Tongue (tissue), 2 donors: ENCODE data around the gene NRG3. TPM values are rescaled to one million over a fixed set of nuclear protein-coding genes. Genes with fewer than 3 reads are reported as not detected.
"Not testable (repeated sequence)": the region's sequence is repeated elsewhere in the genome, so short reads cannot be mapped to it uniquely, and the experiment has no call there.

ENCODE experiments used
- DNase-seq: peaks from one replicate; pipeline ENCODE4 v3.0.0-alpha.2; 2015
- total RNA-seq: library from RNA; depleted of rRNA; stranded (reverse); fragments of >200 nt; gene quantifications from one replicate; pipeline ENCODE4 v1.2.3, GENCODE V29; 2014

NRG3 gene
- total RNA-seq, 1 donor from 2014 or later, result 0.31 TPM

- no peak for DNase-seq
Measured at GRCh38 chr10:81961451-81962184, 86.6 kb downstream of the NRG3 start.

- no peak for DNase-seq
Measured at GRCh38 chr10:81963606-81964005, 88.6 kb downstream of the NRG3 start.

- DNase-seq, result peak; percentile 5
Measured at GRCh38 chr10:81967716-81968115, 92.7 kb downstream of the NRG3 start.

GRCh38 chr10:81969136-81969535 lies 94.1 kb downstream of the NRG3 start:
- DNase-seq, result no peak

- peak; percentile 72 for DNase-seq
Measured at GRCh38 chr10:81978238-81978637, 103.2 kb downstream of the NRG3 start.

- no peak for DNase-seq
Measured at GRCh38 chr10:81981724-81982123, 106.7 kb downstream of the NRG3 start.

- no peak for DNase-seq
Measured at GRCh38 chr10:81984428-81984827, 109.4 kb downstream of the NRG3 start.

GRCh38 chr10:81995254-81995653 lies 120.3 kb downstream of the NRG3 start:
- no peak for DNase-seq

- DNase-seq, result no peak
Measured at GRCh38 chr10:81996927-81997326, 121.9 kb downstream of the NRG3 start.

- DNase-seq, result no peak
Measured at GRCh38 chr10:82020999-82021398, 146.0 kb downstream of the NRG3 start.

GRCh38 chr10:82027711-82028110 lies 152.7 kb downstream of the NRG3 start:
- DNase-seq, result no peak

- DNase-seq, result peak; percentile 22
Measured at GRCh38 chr10:82037076-82037475, 162.1 kb downstream of the NRG3 start.

- no peak for DNase-seq
Measured at GRCh38 chr10:82038587-82038986, 163.6 kb downstream of the NRG3 start.

- DNase-seq, result no peak
Measured at GRCh38 chr10:82040336-82040735, 165.3 kb downstream of the NRG3 start.

- no peak for DNase-seq
Measured at GRCh38 chr10:82041018-82041417, 166.0 kb downstream of the NRG3 start.

- DNase-seq, result no peak
Measured at GRCh38 chr10:82056391-82056790, 181.4 kb downstream of the NRG3 start.

- not testable (repeated sequence) for DNase-seq
Measured at GRCh38 chr10:82067192-82067591, 192.2 kb downstream of the NRG3 start.

GRCh38 chr10:82068501-82068900 lies 193.5 kb downstream of the NRG3 start:
- no peak for DNase-seq

- no peak for DNase-seq
Measured at GRCh38 chr10:82071231-82071630, 196.2 kb downstream of the NRG3 start.

GRCh38 chr10:82072124-82072523 lies 197.1 kb downstream of the NRG3 start:
- DNase-seq, result no peak

- no peak for DNase-seq
Measured at GRCh38 chr10:82075605-82076004, 200.6 kb downstream of the NRG3 start.

- no peak for DNase-seq
Measured at GRCh38 chr10:82084496-82084895, 209.5 kb downstream of the NRG3 start.

GRCh38 chr10:82084904-82085303 lies 209.9 kb downstream of the NRG3 start:
- no peak for DNase-seq

GRCh38 chr10:82089327-82089726 lies 214.3 kb downstream of the NRG3 start:
- no peak for DNase-seq

- no peak for DNase-seq
Measured at GRCh38 chr10:82091413-82091812, 216.4 kb downstream of the NRG3 start.
